Lung (tissue), 12 donors: ENCODE measurements around the gene BEAN1. TPM values are rescaled to one million over a fixed set of nuclear protein-coding genes. Genes with fewer than 3 reads are reported as not detected.

Experiments used
- ATAC-seq: fragments of 200-7000 bp; cut with Tn5 transposase; one replicate; pipeline ENCODE4 v1.9.1; 2020; ENCODE audit warnings: moderate number of reproducible peaks; ENCODE audit not compliant: insufficient read depth, low FRiP score
- DNase-seq, 3 donors: peaks; one replicate each; pipeline ENCODE4 v3.0.0-alpha.2; 2013 to 2017
- H3K27ac ChIP-seq, 2 donors: one replicate each; pipeline ENCODE4 v1.5.1; 2013; ENCODE audit warnings: mild to moderate bottlenecking in 2 of 2, moderate library complexity in 2 of 2, control low read depth in 1 of 2, inconsistent platforms in 1 of 2, low read depth in 1 of 2, low read length in 1 of 2
- H3K27me3 ChIP-seq, 3 donors: one replicate each; pipeline ENCODE4 v1.5.1; 2013; ENCODE audit warnings: low read length in 2 of 3; ENCODE audit not compliant: control insufficient read depth in 3 of 3, insufficient read depth in 3 of 3
- H3K36me3 ChIP-seq, 4 donors: one replicate each; pipeline ENCODE4 v1.5.1; 2013; ENCODE audit warnings: low read length in 4 of 4, mild to moderate bottlenecking in 1 of 4, moderate library complexity in 1 of 4; ENCODE audit not compliant: control insufficient read depth in 4 of 4, insufficient read depth in 4 of 4
- H3K4me1 ChIP-seq, 5 donors: one replicate each; pipeline ENCODE4 v1.5.1; 2013; ENCODE audit warnings: low read length in 5 of 5, mild to moderate bottlenecking in 2 of 5, moderate library complexity in 1 of 5; ENCODE audit not compliant: control insufficient read depth in 5 of 5, insufficient read depth in 5 of 5
- H3K4me3 ChIP-seq: one replicate; pipeline ENCODE4 v1.5.1; 2013; ENCODE audit warnings: mild to moderate bottlenecking, control low read depth, moderate library complexity
- H3K9ac ChIP-seq, 2 donors: one replicate each; pipeline ENCODE4 v1.5.1; 2013; ENCODE audit warnings: low read length in 2 of 2, control low read depth in 1 of 2; ENCODE audit not compliant: insufficient read depth in 1 of 2
- H3K9me3 ChIP-seq, 4 donors: one replicate each; pipeline ENCODE4 v1.5.1; 2013; ENCODE audit warnings: low read length in 3 of 4, mild to moderate bottlenecking in 1 of 4, moderate library complexity in 1 of 4; ENCODE audit not compliant: control insufficient read depth in 4 of 4, insufficient read depth in 3 of 4
- WGBS, 2 donors: extraction: QIAGEN DNeasy Blood & Tissue Kit; methylation state at CpG; one replicate each; pipeline ENCODE4 v1.1.7; 2013; 5-methylcytosine and 5-hydroxymethylcytosine counted together
- polyA plus RNA-seq, 2 donors: library from polyadenylated mRNA; stranded (reverse); fragments of 200-250 nt; gene quantifications; one replicate each; pipeline ENCODE4 v1.2.1, GENCODE V29; 2013
- total RNA-seq, 2 donors: library from RNA; depleted of rRNA in 1 of 2; stranded (reverse); fragments of >200 nt in 1 of 2; gene quantifications; one replicate each; pipeline ENCODE4 v1.2.1, GENCODE V29; 2014 to 2021
- TF ChIP-seq, protein P1 (sequence below): IDR thresholded peaks from 2 replicates; pipeline ENCODE4 v1.5.1; 2012; ENCODE audit warnings: mild to moderate bottlenecking; ENCODE audit errors: control extremely low read depth, extremely low read depth
- donor health status: control.
- donor health status: control.
- donor health status: Bipolar disorder and iron deficiency.
- donor health status: healthy.
- donor health status: DM: yes; HTN: yes; CAD: no.

The BEAN1 gene
- total and polyA plus RNA-seq, 4 donors: 0.16 to 3.2 (median 0.25) TPM

DNA sequence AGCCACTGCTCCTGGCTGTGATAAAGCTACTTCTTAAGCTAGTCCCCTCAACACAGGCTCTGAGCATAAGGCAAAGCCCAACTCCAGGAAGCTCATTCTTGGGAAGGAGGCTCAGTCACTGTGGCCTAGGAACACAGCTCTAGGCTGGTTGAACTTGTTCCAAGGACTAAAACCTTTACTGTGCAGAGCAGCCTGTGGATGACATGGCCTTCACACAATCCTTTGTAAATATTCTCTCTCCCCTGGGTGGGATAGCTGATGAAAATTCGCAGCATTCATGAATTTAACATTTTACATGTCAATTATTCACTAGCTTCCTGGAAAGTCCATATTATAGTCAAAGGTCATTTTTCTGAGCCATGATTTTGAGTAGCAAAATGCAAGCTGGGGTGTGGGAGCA is 28.9 kb downstream of the BEAN1 start:
- no peak for DNase-seq
- no peaks in the 10 kb centered on the region for H3K36me3 ChIP-seq
- TF ChIP-seq, protein P1, sequence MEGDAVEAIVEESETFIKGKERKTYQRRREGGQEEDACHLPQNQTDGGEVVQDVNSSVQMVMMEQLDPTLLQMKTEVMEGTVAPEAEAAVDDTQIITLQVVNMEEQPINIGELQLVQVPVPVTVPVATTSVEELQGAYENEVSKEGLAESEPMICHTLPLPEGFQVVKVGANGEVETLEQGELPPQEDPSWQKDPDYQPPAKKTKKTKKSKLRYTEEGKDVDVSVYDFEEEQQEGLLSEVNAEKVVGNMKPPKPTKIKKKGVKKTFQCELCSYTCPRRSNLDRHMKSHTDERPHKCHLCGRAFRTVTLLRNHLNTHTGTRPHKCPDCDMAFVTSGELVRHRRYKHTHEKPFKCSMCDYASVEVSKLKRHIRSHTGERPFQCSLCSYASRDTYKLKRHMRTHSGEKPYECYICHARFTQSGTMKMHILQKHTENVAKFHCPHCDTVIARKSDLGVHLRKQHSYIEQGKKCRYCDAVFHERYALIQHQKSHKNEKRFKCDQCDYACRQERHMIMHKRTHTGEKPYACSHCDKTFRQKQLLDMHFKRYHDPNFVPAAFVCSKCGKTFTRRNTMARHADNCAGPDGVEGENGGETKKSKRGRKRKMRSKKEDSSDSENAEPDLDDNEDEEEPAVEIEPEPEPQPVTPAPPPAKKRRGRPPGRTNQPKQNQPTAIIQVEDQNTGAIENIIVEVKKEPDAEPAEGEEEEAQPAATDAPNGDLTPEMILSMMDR: no peak
- no peaks in the 10 kb centered on the region for H3K4me1 ChIP-seq
- H3K9ac ChIP-seq: no peak overlapping the region
- no peak for ATAC-seq
- no peak overlapping the region for H3K4me3 ChIP-seq
- H3K9me3 ChIP-seq: no peaks in the 10 kb centered on the region
- H3K27ac ChIP-seq: no peak overlapping the region
- H3K27me3 ChIP-seq: no peaks in the 10 kb centered on the region
- WGBS, 2 donors: 86 to 93% methylated on average over 1 of the region's 1 CpG

DNA sequence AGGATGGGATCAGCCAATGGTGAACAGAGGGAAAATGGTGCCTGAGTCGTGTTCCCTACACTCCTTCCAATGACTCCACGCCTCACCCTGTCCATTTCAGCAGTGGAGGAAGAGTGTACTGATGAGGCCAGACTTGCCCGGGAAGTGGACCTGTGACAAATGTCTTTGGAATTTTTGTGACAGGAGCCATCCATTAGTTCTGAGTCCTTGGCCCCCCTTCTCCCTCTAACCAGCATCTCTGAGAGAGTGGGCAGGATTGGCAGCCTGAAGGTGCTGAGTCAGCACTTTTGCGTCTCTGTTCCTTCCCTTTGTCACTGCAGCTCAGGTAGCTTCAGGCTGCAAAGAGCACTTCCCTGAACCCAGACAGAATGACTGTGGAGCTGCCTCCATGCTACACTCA is 30.8 kb downstream of the BEAN1 start:
- H3K9ac ChIP-seq: no peak overlapping the region
- no peaks in the 10 kb centered on the region for H3K9me3 ChIP-seq
- ATAC-seq: no peak
- no peaks in the 10 kb centered on the region for H3K4me1 ChIP-seq
- TF ChIP-seq, protein P1: no peak
- no peak overlapping the region for H3K4me3 ChIP-seq
- H3K27me3 ChIP-seq: no peaks in the 10 kb centered on the region
- no peak overlapping the region for H3K27ac ChIP-seq
- WGBS, 2 donors: 53 to 54% methylated on average over 4 of the region's 4 CpGs
- no peaks in the 10 kb centered on the region for H3K36me3 ChIP-seq
- no peak for DNase-seq

DNA sequence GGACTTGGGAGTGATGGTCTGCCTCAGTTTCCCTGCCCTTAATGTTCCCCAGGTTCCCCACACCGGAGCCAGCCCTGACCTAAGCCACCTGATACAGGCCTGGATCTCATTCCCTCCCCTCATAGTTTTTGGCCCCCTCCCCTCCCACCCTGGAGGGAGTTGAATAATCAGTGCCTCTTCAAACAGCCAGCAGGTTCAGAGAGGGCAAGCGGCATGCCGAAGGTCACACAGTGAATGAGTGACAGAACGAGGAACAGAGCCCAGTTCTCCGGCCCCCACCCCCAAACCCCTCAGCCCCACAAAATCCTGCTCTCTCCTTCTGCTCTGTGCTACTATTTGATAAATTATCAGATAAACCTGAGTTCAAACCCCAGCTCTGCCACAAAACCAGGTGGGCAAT is 31.2 kb downstream of the BEAN1 start:
- DNase-seq (no peak), ATAC-seq (no peak)
- 90 to 97% methylated on average over 5 of the region's 5 CpGs for WGBS, 2 donors
- H3K9me3 ChIP-seq: no peaks in the 10 kb centered on the region
- H3K27ac ChIP-seq: no peak overlapping the region
- H3K27me3 ChIP-seq: no peaks in the 10 kb centered on the region
- H3K9ac ChIP-seq: no peak overlapping the region
- TF ChIP-seq, protein P1: no peak
- no peak overlapping the region for H3K4me3 ChIP-seq
- H3K36me3 ChIP-seq: no peaks in the 10 kb centered on the region
- no peaks in the 10 kb centered on the region for H3K4me1 ChIP-seq

DNA sequence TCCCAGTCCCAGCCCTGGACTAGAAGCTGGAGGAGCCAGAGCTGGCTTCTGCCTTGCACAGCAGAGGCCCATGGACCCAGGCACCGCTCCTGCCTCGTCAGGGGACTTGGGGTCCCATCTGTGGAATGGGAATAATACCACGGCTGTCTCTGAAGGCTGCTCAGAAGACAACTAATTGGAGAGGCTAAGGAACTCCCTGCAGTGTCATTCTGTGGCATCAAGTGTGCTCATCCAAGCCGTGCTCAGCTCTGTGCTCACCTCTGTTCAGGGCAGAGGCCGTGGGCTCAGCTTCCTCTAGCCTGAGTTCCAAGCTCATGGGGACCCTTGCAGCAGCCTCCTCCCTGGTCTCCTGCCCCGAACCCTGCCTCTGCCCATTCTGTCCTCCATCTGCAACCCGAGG is 31.8 kb downstream of the BEAN1 start:
- no peaks in the 10 kb centered on the region for H3K4me1 ChIP-seq
- no peak overlapping the region for H3K9ac ChIP-seq
- no peak overlapping the region for H3K27ac ChIP-seq
- H3K9me3 ChIP-seq: no peaks in the 10 kb centered on the region
- no peak for ATAC-seq
- TF ChIP-seq, protein P1: no peak
- H3K36me3 ChIP-seq: no peaks in the 10 kb centered on the region
- no peak overlapping the region for H3K4me3 ChIP-seq
- DNase-seq: no peak
- no peaks in the 10 kb centered on the region for H3K27me3 ChIP-seq
- WGBS, 2 donors: 85 to 90% methylated on average over 7 of the region's 7 CpGs
